Measurements from ENCODE around the gene HS1BP3. TPM values are rescaled to one million over a fixed set of nuclear protein-coding genes. Genes with fewer than 3 reads are reported as not detected.

HS1BP3 gene
- total and polyA plus RNA-seq, 2 experiments from 2014 or later = 10.5 to 10.6 TPM

DNA sequence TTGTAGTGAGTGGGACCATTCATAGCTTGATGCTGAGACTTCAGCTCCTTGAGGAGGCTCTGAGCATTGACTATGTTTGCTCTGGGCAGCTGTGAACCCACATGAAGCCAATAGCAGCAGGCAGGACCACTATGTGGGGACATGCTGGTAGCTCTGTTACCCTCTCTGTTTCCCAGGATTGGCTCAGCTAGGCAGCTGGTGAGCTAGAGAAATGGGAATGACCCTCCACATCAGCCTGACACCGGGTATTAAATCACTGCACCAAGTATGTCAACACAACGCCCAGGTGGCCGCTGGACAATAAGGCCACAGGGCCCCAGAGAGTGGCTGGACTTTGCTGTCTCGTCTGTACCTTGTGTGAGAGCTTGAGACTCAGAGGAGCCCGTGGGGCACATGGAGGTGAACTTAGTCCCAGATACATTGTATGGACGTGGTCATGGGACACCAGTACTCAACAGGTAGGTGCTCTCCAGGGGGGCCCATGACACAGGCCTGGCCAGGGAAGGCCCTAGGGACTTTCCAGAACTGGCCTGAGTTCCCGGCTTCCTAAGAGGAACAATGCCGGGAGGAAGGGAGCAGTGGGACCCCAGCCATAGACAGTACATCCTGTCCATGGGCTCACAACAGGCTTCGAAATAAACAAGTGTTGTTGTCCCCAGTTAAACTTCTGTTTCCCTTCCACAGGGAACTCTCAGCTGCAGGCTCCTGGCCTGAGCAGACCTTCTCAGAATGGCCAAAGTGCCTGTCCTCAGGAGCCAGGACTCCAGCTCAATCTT lies 35.2 kb downstream of the HS1BP3 start:
- H3K9me2 ChIP-seq (ENCODE audit: insufficient read depth) = no peaks in the 10 kb centered on the region
- H3K36me3 ChIP-seq (ENCODE audit: low read depth) = no peaks in the 10 kb centered on the region
- no peak for TF ChIP-seq EZH2 (IDR thresholded peaks at IDR 0.05; ENCODE audit: insufficient read depth, poor library complexity, severe bottlenecking)
- no peak for TF ChIP-seq EZH2phosphoT487 (IDR thresholded peaks at IDR 0.05; ENCODE audit: insufficient read depth, low read depth)

GRCh38 chr2:20615068-20615465 lies 35.8 kb downstream of the HS1BP3 start:
- Histone ChIP-seq H3K4me3 (no peak overlapping the region), H3K79me2 (ENCODE audit: insufficient read depth) (no peaks in the 10 kb centered on the region), H3K4me1 (ENCODE audit: insufficient read depth) (peaks cover 14% of the 10 kb centered on the region), H3K9ac (no peak overlapping the region), H3K36me3 (ENCODE audit: low read depth) (no peaks in the 10 kb centered on the region), H3F3A (ENCODE audit: insufficient read depth) (no peaks in the 10 kb centered on the region), H2AFZ (no peak overlapping the region), H3K4me2 (ENCODE audit: unreplicated experiment) (no peak overlapping the region), H3K9me2 (ENCODE audit: insufficient read depth) (no peaks in the 10 kb centered on the region), H3K9me3 (ENCODE audit: low read depth) (no peaks in the 10 kb centered on the region), H3K27me3 (replicated peaks; ENCODE audit: insufficient read depth) (no peaks in the 10 kb centered on the region), H3K27ac (no peak overlapping the region), H4K20me1 (ENCODE audit: insufficient read depth) (no peaks in the 10 kb centered on the region)
- WGBS, 2 experiments (ENCODE audit: low coverage in 1 of 2, low lambda C conversion rate in 2 of 2, missing lambda C conversion rate in 2 of 2) = 90 to 97% methylated on average over 6 of the region's 6 CpGs
- in situ Hi-C loops (cut with MboI) = no loop called here
- no peak for DNase-seq
- no peak for TF ChIP-seq EZH2 (IDR thresholded peaks at IDR 0.05; ENCODE audit: insufficient read depth, poor library complexity, severe bottlenecking)

More for the DNA sequence above, 35.2 kb downstream of the HS1BP3 start:
- Histone ChIP-seq H3K4me1 (ENCODE audit: insufficient read depth) (peaks cover 14% of the 10 kb centered on the region), H3K9me3 (ENCODE audit: low read depth) (no peaks in the 10 kb centered on the region), H3K27ac (no peak overlapping the region), H4K20me1 (ENCODE audit: insufficient read depth) (no peaks in the 10 kb centered on the region), H3F3A (ENCODE audit: insufficient read depth) (no peaks in the 10 kb centered on the region), H2AFZ (no peak overlapping the region), H3K79me2 (ENCODE audit: insufficient read depth) (no peaks in the 10 kb centered on the region), H3K9ac (no peak overlapping the region), H3K4me2 (ENCODE audit: unreplicated experiment) (no peak overlapping the region), H3K27me3 (replicated peaks; ENCODE audit: insufficient read depth) (no peaks in the 10 kb centered on the region), H3K4me3 (no peak overlapping the region)
- WGBS, 2 experiments (ENCODE audit: low coverage in 1 of 2, low lambda C conversion rate in 2 of 2, missing lambda C conversion rate in 2 of 2) = 93% methylated on average over 9 of the region's 9 CpGs
- no peak for DNase-seq
- in situ Hi-C loops (cut with MboI) = no loop called here

DNA sequence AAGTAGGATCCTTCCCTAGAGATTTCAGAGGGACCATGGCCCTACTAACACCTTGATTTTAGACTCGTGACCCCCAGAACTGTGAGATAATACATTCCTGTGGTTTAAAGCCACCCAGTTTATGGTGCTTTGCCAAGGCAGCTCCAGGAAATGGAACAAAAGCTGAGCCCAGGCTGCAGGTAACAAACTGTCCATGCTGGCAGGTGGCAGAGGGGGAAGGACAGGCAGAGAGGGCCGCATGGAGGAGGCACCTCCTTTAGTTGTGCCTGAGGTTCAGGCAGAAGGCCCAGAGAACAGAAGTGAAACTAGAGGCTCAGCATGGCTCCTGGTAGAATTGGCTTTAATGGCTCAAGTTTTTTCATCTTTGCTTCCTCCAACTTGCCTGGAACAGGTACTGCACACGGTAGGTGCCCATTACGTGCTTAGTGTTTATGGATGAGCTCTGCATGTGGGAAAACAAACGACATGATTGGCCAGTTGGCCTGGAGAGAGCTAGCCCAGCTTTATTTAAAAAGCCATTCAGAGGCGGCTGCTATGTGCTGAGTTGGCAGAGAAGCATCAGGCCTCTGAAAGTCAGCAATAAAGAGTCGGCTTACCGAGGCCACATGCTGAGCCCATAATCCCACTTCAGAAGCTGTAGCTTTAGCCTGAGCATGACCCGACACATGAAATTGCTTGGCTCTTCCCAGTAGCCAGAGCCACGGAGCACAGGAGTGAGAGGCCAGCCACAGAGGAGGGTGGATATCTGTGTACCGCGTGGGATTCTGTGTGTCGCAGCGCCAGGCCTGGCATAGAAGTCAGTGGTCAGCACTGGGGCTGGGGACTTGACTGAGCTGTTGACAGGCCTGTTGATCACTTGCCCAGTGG lies 36.5 kb downstream of the HS1BP3 start:
- Histone ChIP-seq H3F3A (ENCODE audit: insufficient read depth) (no peaks in the 10 kb centered on the region), H3K4me3 (no peak overlapping the region), H3K4me1 (ENCODE audit: insufficient read depth) (peaks cover 14% of the 10 kb centered on the region), H3K9me2 (ENCODE audit: insufficient read depth) (no peaks in the 10 kb centered on the region), H3K27ac (no peak overlapping the region), H3K9me3 (ENCODE audit: low read depth) (no peaks in the 10 kb centered on the region), H3K79me2 (ENCODE audit: insufficient read depth) (no peaks in the 10 kb centered on the region), H3K9ac (no peak overlapping the region), H4K20me1 (ENCODE audit: insufficient read depth) (no peaks in the 10 kb centered on the region), H3K27me3 (replicated peaks; ENCODE audit: insufficient read depth) (no peaks in the 10 kb centered on the region), H3K4me2 (ENCODE audit: unreplicated experiment) (no peak overlapping the region), H2AFZ (no peak overlapping the region), H3K36me3 (ENCODE audit: low read depth) (no peaks in the 10 kb centered on the region)
- 79 to 87% methylated on average over 14 of the region's 14 CpGs for WGBS, 2 experiments (ENCODE audit: low coverage in 1 of 2, low lambda C conversion rate in 2 of 2, missing lambda C conversion rate in 2 of 2)
- TF ChIP-seq EZH2phosphoT487 (IDR thresholded peaks at IDR 0.05; ENCODE audit: insufficient read depth, low read depth) (no peak), EZH2 (IDR thresholded peaks at IDR 0.05; ENCODE audit: insufficient read depth, poor library complexity, severe bottlenecking) (no peak)
- in situ Hi-C loops (cut with MboI) = no loop called here
- DNase-seq = no peak

GRCh38 chr2:20612925-20613916 lies 37.7 kb downstream of the HS1BP3 start:
- H3K27ac ChIP-seq = no peak overlapping the region
- no peaks in the 10 kb centered on the region for H3K9me3 ChIP-seq (ENCODE audit: low read depth)
- no peaks in the 10 kb centered on the region for H3K27me3 ChIP-seq (replicated peaks; ENCODE audit: insufficient read depth)
- DNase-seq = no peak
- in situ Hi-C loops (cut with MboI) = no loop called here
- H3K4me1 ChIP-seq (ENCODE audit: insufficient read depth) = peaks cover 7% of the 10 kb centered on the region
- no peaks in the 10 kb centered on the region for H4K20me1 ChIP-seq (ENCODE audit: insufficient read depth)
- WGBS, 2 experiments (ENCODE audit: low coverage in 1 of 2, low lambda C conversion rate in 2 of 2, missing lambda C conversion rate in 2 of 2) = 89 to 90% methylated on average over 17 of the region's 17 CpGs
- H3K36me3 ChIP-seq (ENCODE audit: low read depth) = no peaks in the 10 kb centered on the region
- no peak overlapping the region for H2AFZ ChIP-seq
- H3F3A ChIP-seq (ENCODE audit: insufficient read depth) = no peaks in the 10 kb centered on the region
- no peak overlapping the region for H3K4me2 ChIP-seq (ENCODE audit: unreplicated experiment)
- H3K9me2 ChIP-seq (ENCODE audit: insufficient read depth) = no peaks in the 10 kb centered on the region
- no peak for TF ChIP-seq EZH2phosphoT487 (IDR thresholded peaks at IDR 0.05; ENCODE audit: insufficient read depth, low read depth)
- no peak for TF ChIP-seq EZH2 (IDR thresholded peaks at IDR 0.05; ENCODE audit: insufficient read depth, poor library complexity, severe bottlenecking)
- no peaks in the 10 kb centered on the region for H3K79me2 ChIP-seq (ENCODE audit: insufficient read depth)
- no peak overlapping the region for H3K4me3 ChIP-seq
- H3K9ac ChIP-seq = no peak overlapping the region

Data from GM23248 (cell line).